Anterior cingulate cortex (tissue), 58 donors: Measurements from ENCODE around the gene CACNA2D1.

Experiments
- DNase-seq, 58 donors: peaks; one replicate each; lab custom pipeline; 2025; lab: John Stamatoyannopoulos, UW

The CACNA2D1 gene

DNA sequence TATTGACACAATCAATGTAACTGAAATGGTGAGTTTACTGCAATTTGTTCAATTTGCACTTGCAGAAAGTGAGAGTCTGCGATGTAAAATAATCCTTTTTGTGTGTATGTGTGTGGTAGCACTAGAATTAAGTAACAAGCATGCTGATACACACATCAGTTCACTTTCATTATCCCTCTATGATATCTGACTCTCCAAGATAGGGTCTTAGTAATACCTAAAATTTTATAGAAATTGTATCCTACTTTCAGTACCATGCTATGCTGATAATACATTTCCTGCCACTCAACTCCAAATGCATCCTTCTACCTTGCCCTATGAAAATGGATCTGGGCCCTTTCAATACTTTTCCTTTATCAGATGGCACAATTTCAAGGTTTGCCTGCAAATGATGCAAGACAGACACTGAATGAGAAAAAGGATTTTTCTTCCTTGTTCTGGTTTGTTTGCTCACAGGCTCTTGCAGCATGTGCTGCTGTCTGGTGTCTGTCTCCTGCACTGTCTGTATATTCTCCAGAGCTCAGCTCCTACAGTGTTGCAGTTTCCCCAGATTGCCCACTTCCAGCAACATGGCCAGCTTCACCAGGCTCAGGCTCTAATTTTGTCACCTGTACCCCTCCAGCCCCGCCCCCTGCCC, 375.8 kb downstream of the CACNA2D1 start:
- no peak for DNase-seq

DNA sequence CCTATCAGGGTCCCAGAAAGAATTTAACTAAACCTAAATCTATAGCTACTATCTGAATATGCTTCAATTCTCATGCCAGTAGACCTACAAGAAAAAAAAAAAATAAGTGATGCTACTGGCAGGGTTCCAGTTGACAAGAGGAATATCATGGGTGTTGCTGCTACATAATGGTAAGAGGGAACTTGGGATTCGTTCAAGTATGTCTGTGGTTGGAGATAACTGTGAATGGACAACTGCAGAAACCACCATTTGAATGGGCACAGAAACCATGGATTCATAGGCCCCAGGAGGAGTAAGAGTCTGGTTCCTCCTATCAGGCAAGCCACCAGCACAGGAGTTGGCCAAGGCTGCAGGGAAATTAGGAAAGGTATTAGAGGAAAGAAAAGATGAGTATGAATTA, 386.1 kb downstream of the CACNA2D1 start:
- no peak for DNase-seq

GRCh38 chr7:82056282-82056681, 387.3 kb downstream of the CACNA2D1 start:
- no peak for DNase-seq

DNA sequence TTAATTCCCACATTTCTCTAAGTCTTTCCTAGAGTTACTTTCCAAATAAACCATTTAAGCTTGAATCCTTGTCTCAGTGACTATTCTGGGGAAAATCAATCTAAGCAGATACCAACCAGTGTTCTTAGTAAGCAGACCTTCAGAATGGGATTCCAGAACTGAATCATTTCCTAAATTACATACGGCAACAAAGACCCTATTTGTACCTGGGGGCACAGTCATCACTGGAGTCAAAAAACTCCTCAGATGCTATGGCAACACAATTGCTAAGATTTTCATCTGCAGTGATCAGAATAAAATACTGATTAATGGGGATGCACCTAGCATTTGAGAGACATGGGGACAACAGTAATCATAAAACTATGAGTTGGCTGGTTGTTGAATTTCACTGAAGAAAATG, 389.0 kb downstream of the CACNA2D1 start:
- DNase-seq, result no peak

DNA sequence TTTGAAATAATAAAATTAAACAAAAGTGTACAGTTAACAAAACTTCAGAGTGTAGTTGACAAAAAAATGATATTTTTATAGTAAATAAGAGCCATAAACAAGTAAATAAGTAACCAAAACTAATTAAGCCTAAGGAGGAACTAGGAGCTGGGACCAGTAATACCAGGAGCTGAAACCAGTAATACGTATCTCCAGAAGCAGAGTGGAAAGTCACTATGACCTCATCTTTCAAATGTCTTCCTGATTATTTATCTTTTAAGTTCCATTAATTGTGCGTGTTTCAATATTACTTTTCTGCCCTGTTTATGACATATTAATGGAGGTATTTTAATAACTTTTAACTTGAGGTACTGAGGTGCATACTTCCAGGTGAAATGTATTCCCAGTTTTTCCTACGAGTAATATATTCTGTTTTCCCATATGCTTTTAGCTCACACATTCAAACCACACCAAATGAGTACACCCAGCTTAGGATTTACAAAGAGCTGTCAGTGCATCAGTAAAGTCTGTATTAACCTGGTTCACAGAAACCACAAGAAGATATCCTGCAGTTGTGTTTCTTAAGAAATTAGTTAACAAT, 390.0 kb downstream of the CACNA2D1 start:
- DNase-seq, result no peak

GRCh38 chr7:82051601-82052000, 392.0 kb downstream of the CACNA2D1 start:
- peak in 1 of 58 donors; percentile 23 for DNase-seq

DNA sequence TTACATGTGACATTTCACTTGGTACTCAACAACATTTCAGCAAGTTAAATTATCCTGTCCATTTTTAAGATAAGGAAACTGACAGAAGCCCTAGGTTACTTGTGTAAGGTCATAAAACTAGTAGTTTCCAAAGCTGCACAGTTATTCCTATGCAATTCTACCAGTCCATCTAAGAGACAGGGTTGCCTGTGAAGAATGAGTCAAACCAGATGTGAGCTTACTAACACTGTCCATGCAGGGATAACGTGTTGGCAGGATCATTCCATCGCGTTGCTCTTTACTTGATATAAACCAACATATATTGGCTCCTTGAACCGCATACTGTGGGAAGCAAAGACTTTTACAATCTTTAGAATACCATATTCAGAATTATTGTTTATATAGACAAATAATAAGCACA, 392.8 kb downstream of the CACNA2D1 start:
- DNase-seq, result no peak

DNA sequence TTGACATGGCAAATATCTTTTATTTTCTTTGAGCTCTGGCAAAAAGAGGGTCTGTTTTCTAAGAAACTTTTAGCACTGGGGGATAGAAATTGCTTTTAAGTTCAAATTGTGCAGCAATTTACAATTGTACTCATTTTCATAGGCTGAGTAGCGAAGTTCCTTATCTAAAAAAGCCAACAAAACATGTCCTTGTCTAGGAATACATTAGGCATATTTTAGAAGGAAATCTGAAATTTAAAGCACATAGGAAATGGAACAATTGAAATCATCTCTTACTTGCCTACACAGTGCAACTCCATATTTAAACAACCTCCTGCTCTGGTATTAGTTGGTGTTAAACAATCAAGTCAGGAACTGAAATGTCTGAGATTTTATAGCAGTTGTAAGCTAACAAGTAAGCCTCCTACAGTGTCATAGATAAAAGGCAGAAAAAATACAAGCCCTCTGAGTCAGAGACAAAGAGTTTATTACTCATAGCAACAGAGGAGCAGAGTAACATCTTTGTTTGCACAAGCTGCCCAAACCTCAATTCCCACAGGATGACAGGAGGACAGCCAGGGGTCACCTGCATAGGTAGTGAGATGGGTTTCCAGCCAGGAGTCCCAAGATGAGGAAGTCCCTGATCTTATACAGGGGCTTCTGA, 393.6 kb downstream of the CACNA2D1 start:
- DNase-seq, result peak in 3 of 58 donors; percentile 0 to 9 (median 8)

DNA sequence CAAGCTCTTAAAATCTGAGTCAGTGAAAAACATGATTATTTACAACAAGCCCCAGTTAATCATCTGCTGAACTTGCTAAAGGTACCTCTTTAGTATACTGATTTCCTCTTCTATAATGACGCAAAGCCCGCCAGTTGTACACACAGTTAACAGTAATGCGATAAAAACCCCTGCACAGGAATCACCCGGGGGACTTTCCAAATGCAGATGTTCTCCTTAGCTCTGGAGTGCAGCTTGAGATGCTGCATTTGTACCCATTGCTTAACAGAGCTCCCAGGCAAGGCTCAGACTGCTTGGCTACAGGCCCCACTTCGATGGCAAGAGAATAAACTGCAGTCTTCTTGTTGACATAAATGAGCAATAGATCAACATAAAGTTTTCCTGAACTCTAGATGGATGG, 394.1 kb downstream of the CACNA2D1 start:
- peak in 3 of 58 donors; percentile 4 to 29 (median 8) for DNase-seq

DNA sequence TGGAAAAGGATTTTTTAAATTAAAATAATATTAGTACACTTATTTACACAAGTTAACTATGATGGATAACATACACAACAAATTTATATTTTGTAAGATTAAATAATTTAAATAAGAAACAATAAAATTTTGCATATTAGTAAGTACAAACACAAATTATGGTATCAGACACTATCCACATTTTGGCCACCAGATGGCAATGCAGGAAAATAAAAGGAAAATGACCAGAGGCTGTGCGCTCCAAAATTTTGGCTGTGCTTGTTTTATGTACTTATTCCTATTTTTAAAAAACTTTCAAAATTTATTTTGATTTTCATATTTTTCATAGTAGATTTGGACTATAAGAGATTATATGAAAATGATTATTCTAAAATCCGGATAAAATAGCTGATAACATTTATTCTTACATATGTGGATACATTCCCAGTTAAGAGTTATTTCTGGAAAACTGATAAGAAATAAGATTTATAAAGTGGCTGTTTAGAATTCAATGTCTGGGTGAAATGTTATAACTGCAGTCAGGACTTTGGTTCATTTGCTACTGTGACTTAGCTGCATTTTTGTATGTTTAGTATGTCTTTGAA, 399.0 kb downstream of the CACNA2D1 start:
- peak in 22 of 58 donors; percentile 2 to 63 (median 17) for DNase-seq

- DNase-seq, result no peak
Observed at GRCh38 chr7:82039621-82040020, 404.0 kb downstream of the CACNA2D1 start.

DNA sequence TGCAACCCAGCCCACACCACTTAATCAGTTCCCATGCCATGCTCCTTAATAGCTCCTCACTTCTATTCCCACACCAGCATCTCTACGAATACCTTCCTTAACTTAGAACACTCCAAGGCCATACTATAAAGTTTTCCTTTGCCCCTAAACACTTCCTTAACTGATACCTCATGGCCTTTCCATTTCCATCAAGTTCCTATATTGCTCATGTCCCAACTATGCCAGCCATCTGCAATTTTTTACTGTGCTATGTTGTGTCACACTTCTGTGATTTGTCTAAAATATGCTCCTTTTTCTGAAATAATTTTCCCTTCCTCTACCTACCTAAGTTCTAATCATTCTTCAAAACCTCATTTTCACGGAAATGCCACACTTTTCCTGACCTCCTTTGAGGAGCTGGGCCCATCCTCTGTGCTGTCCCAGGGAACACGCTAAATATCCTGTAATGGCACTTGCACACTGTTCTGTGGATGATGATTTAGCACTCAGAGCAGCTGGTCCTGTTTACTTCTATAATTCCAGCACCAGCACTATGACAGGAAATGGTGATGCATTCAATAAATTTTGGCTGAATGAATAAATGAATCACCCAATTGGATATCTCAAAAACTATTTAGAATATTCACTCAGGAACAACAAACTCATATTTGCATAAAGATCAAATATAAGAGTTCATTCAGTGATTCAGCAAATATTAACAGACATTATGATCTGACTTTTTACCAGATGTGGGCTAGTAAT, 407.3 kb downstream of the CACNA2D1 start:
- no peak for DNase-seq

- DNase-seq, result no peak
Observed at GRCh38 chr7:82035456-82035855, 408.1 kb downstream of the CACNA2D1 start.

DNA sequence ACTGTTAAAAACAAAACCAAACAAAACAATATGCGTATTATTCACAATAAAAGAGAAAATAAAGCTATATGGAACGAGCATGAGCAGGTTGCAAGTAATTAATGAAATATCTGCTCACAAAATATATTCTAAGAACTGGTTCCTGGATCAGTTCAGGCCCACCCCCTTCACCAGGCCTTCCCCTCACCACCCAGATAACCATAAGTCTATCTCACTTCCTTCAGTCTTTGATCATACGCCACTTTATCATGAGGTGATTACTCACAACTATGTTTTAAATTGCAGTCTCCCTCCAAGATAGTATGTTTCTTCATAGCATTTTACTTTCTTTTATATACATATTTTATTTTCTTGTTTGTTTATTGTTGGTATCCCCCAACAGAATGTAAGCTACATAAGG, 410.7 kb downstream of the CACNA2D1 start:
- DNase-seq, result no peak

GRCh38 chr7:82029236-82029913, 414.2 kb downstream of the CACNA2D1 start:
- DNase-seq, result no peak

- DNase-seq, result no peak
Observed at GRCh38 chr7:82028097-82028496, 415.5 kb downstream of the CACNA2D1 start.

DNA sequence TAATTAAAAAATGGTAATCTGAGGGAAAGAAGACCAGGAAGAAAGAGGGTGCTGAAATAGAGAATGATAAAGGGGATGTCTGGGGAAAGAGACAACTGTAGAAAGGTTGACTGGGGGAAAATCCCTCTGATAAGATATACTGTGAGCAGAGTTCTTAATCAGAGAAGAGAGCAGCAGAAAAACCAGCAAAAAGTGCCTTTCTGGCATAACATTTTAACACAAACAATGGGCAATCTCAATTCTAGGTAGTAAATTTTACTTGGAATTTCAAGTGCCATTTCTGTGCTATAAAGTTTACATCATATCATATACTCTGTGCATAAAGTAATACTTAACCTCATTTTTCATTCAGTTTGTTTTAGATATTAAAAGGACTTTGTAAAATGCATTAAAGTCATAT, 421.9 kb downstream of the CACNA2D1 start:
- no peak for DNase-seq

DNA sequence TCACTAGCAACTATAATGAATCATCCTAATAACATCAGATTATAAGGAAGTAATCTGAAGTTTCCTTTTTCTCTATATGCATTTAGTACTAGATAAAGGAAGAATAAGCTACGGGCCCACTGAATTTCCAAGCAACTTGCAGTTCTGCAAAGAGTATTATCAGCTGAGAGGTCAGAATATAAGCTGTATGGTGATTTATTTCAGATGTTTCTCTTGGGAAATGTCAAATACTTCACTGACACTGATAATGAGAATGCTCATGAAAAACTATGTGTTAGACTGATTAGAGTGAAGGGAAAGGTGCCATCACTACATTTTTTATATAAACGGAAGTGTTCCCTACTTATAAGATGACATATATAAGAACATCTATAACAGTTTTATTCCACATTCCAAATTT, 422.5 kb downstream of the CACNA2D1 start:
- no peak for DNase-seq

GRCh38 chr7:82019551-82020475, 423.8 kb downstream of the CACNA2D1 start:
- no peak for DNase-seq
